ENCODE results near the gene SEMA4A.
"Not testable (repeated sequence)": the region's sequence is repeated elsewhere in the genome, so short reads cannot be mapped to it uniquely, and the experiment has no call there.

SEMA4A gene

GRCh38 chr1:156162430-156163037, 9.1 kb downstream of the SEMA4A start:
- no peak for DNase-seq

GRCh38 chr1:156163712-156164111, 10.3 kb downstream of the SEMA4A start:
- DNase-seq = no peak

- DNase-seq = no peak
These were observed 10.9 kb downstream of the SEMA4A start for GRCh38 chr1:156164125-156164831.

GRCh38 chr1:156165083-156165482, 11.7 kb downstream of the SEMA4A start:
- DNase-seq = peak; percentile 21

GRCh38 chr1:156167536-156167935, 14.2 kb downstream of the SEMA4A start:
- DNase-seq = no peak

GRCh38 chr1:156172696-156173470, 19.5 kb downstream of the SEMA4A start:
- DNase-seq = no peak

- DNase-seq = no peak
These were observed 23.3 kb downstream of the SEMA4A start for GRCh38 chr1:156176610-156177210.

GRCh38 chr1:156177919-156178654, 24.7 kb downstream of the SEMA4A start:
- no peak for DNase-seq

GRCh38 chr1:156180471-156180870, 27.1 kb downstream of the SEMA4A start:
- DNase-seq = no peak

- DNase-seq = not testable (repeated sequence)
These were observed 28.1 kb downstream of the SEMA4A start for GRCh38 chr1:156181391-156181924.

- not testable (repeated sequence) for DNase-seq
These were observed 28.8 kb downstream of the SEMA4A start for GRCh38 chr1:156182010-156182779.

- not testable (repeated sequence) for DNase-seq
These were observed 33.2 kb downstream of the SEMA4A start for GRCh38 chr1:156186347-156187177.

GRCh38 chr1:156190265-156190664, 36.9 kb downstream of the SEMA4A start:
- DNase-seq = not testable (repeated sequence)

GRCh38 chr1:156191292-156191964, 38.0 kb downstream of the SEMA4A start:
- no peak for DNase-seq

- DNase-seq = no peak
These were observed 39.8 kb downstream of the SEMA4A start for GRCh38 chr1:156193208-156193487.

- peak; percentile 98 for DNase-seq
These were observed 40.3 kb downstream of the SEMA4A start, which contains the start of gene SLC25A44 for GRCh38 chr1:156193488-156194299. TSS of gene SLC25A44 (plus strand) at chr1:156194104. CDS start at chr1:156199848, 5,744 bp downstream.

- DNase-seq = no peak
These were observed 40.9 kb downstream of the SEMA4A start for GRCh38 chr1:156194300-156194652.

- DNase-seq = no peak
These were observed 42.5 kb downstream of the SEMA4A start for GRCh38 chr1:156195853-156196252.

GRCh38 chr1:156196445-156196844, 43.1 kb downstream of the SEMA4A start:
- no peak for DNase-seq
